Measurements from ENCODE around the gene DEFB121.

DNA sequence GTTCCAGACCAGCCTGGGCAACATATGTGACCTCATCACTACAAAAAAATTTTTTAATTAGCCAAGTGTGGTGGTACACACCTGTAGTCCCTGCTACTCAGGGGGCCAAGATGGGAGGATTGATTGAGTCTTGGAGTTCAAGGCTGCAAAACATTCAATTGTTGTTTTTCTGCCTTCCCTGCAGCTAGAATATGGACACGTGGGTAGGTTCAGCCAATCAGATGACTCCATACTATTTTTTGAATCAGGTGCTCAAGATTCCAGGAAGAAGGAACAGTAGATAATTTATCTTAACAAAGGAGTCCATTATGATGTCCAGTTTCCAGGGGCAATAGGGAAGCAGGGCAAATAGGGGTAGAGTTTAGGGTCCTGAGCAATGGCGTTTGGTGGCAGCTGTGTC is 13.2 kb downstream of the DEFB121 start:
- TF ChIP-seq, protein P1, sequence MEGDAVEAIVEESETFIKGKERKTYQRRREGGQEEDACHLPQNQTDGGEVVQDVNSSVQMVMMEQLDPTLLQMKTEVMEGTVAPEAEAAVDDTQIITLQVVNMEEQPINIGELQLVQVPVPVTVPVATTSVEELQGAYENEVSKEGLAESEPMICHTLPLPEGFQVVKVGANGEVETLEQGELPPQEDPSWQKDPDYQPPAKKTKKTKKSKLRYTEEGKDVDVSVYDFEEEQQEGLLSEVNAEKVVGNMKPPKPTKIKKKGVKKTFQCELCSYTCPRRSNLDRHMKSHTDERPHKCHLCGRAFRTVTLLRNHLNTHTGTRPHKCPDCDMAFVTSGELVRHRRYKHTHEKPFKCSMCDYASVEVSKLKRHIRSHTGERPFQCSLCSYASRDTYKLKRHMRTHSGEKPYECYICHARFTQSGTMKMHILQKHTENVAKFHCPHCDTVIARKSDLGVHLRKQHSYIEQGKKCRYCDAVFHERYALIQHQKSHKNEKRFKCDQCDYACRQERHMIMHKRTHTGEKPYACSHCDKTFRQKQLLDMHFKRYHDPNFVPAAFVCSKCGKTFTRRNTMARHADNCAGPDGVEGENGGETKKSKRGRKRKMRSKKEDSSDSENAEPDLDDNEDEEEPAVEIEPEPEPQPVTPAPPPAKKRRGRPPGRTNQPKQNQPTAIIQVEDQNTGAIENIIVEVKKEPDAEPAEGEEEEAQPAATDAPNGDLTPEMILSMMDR (IDR thresholded peaks at IDR 0.05): no peak
- no peak for TF ChIP-seq POLR2A (IDR thresholded peaks at IDR 0.05)
